Stimulated activated CD4-positive, alpha-beta T cell treated with anti-CD3 and anti-CD28 coated beads, TNF-alpha, amount 100 ng/mL, for 48 hours (primary cell): ENCODE data around the gene CMTM7.
"Not testable (repeated sequence)": the region's sequence is repeated elsewhere in the genome, so short reads cannot be mapped to it uniquely, and the experiment has no call there.

ENCODE experiments used
- DNase-seq, 3 donors: peaks; one replicate each; pipeline ENCODE4 v3.0.0-alpha.2; 2020; ENCODE audit warnings: low read depth in 3 of 3

CMTM7 gene

GRCh38 chr3:32436816-32437189 is 45.1 kb downstream of the CMTM7 start:
- DNase-seq: no peak

GRCh38 chr3:32437896-32438295 is 46.2 kb downstream of the CMTM7 start:
- DNase-seq: no peak

GRCh38 chr3:32438596-32439344 is 47.1 kb downstream of the CMTM7 start:
- no peak for DNase-seq

GRCh38 chr3:32439421-32439820 is 47.8 kb downstream of the CMTM7 start:
- DNase-seq: not testable (repeated sequence)

GRCh38 chr3:32440611-32441350 is 49.1 kb downstream of the CMTM7 start:
- DNase-seq: no peak

- no peak for DNase-seq
Measured at GRCh38 chr3:32442766-32443165, 51.1 kb downstream of the CMTM7 start.

GRCh38 chr3:32443478-32443877 is 51.8 kb downstream of the CMTM7 start:
- no peak for DNase-seq

GRCh38 chr3:32447865-32448400 is 56.3 kb downstream of the CMTM7 start:
- DNase-seq: no peak

GRCh38 chr3:32448686-32449474 is 57.2 kb downstream of the CMTM7 start:
- no peak for DNase-seq

GRCh38 chr3:32449691-32450090 is 58.0 kb downstream of the CMTM7 start:
- no peak for DNase-seq

GRCh38 chr3:32450426-32450825 is 58.8 kb downstream of the CMTM7 start:
- no peak for DNase-seq

GRCh38 chr3:32450992-32451659 is 59.5 kb downstream of the CMTM7 start:
- no peak for DNase-seq

- no peak for DNase-seq
Measured at GRCh38 chr3:32452009-32452408, 60.4 kb downstream of the CMTM7 start.

GRCh38 chr3:32453346-32453745 is 61.7 kb downstream of the CMTM7 start:
- DNase-seq: no peak

GRCh38 chr3:32454111-32454510 is 62.5 kb downstream of the CMTM7 start:
- no peak for DNase-seq

- no peak for DNase-seq
Measured at GRCh38 chr3:32454731-32455608, 63.3 kb downstream of the CMTM7 start.

GRCh38 chr3:32455609-32456428 is 64.2 kb downstream of the CMTM7 start:
- no peak for DNase-seq

- no peak for DNase-seq
Measured at GRCh38 chr3:32456429-32457130, 64.9 kb downstream of the CMTM7 start.

GRCh38 chr3:32457971-32458471 is 66.4 kb downstream of the CMTM7 start:
- DNase-seq: no peak
